Stomach (tissue), 4 donors: ENCODE results near the gene UBA1.

Experiments
- EP300 ChIP-seq: sonication (generic); formaldehyde crosslinking; IDR thresholded peaks from one replicate; pipeline ENCODE4 v1.6.1; 2017; ENCODE audit warnings: antibody characterized with exemption
- POLR2A ChIP-seq, 4 donors: fragments of 450-650 bp; IDR thresholded peaks; one replicate each; pipeline ENCODE4 v1.6.1; 2016; ENCODE audit warnings: antibody characterized with exemption in 4 of 4, control low read depth in 2 of 4, mild to moderate bottlenecking in 1 of 4, moderate library complexity in 1 of 4
- POLR2AphosphoS5 ChIP-seq, 3 donors: sonication (generic); formaldehyde crosslinking; IDR thresholded peaks; one replicate each; pipeline ENCODE4 v1.6.1; 2016; ENCODE audit warnings: antibody characterized with exemption in 3 of 3
- TF ChIP-seq, protein P1 (sequence below), 7 experiments: fragments of 450-650 bp in 4 of 7; fragments of 200-600 bp in 3 of 7; sonication (generic) in 3 of 7; IDR thresholded peaks; one replicate each; pipeline ENCODE4 v1.5.1; 2016 to 2019; ENCODE audit warnings: antibody characterized with exemption in 7 of 7, control low read depth in 2 of 7, mild to moderate bottlenecking in 1 of 7

GRCh38 chrX:47146936-47147859, 46.4 kb upstream of the UBA1 start:
- TF ChIP-seq POLR2A (IDR thresholded peaks at IDR 0.05) (no peak), POLR2AphosphoS5 (IDR thresholded peaks at IDR 0.05) (no peak), EP300 (no peak)
- TF ChIP-seq, protein P1, sequence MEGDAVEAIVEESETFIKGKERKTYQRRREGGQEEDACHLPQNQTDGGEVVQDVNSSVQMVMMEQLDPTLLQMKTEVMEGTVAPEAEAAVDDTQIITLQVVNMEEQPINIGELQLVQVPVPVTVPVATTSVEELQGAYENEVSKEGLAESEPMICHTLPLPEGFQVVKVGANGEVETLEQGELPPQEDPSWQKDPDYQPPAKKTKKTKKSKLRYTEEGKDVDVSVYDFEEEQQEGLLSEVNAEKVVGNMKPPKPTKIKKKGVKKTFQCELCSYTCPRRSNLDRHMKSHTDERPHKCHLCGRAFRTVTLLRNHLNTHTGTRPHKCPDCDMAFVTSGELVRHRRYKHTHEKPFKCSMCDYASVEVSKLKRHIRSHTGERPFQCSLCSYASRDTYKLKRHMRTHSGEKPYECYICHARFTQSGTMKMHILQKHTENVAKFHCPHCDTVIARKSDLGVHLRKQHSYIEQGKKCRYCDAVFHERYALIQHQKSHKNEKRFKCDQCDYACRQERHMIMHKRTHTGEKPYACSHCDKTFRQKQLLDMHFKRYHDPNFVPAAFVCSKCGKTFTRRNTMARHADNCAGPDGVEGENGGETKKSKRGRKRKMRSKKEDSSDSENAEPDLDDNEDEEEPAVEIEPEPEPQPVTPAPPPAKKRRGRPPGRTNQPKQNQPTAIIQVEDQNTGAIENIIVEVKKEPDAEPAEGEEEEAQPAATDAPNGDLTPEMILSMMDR (IDR thresholded peaks at IDR 0.05), result no peak
